Activated naive CD4-positive, alpha-beta T cell treated with anti-CD3 and anti-CD28 coated beads for 36 hours (primary cell): ENCODE measurements around the gene SNX25. TPM values are rescaled to one million over a fixed set of nuclear protein-coding genes. Genes with fewer than 3 reads are reported as not detected.
A peak's percentile ranks its signal among the peaks of the same experiment; 100 is the strongest.
"Not testable (repeated sequence)": the region's sequence is repeated elsewhere in the genome, so short reads cannot be mapped to it uniquely, and the experiment has no call there.

Experiments used
- CTCF ChIA-PET: fragments of 350-600 bp; sonication (Branson Sonifier 250); formaldehyde crosslinking; loops from one replicate; lab custom pipeline; 2021; ENCODE audit warnings: antibody characterized with exemption; lab: Charles Lee
- DNase-seq: peaks from one replicate; pipeline ENCODE4 v3.0.0-alpha.2; 2020
- H3K27ac Mint-ChIP-seq: one replicate; pipeline ENCODE4 v1.8.0; 2021; ENCODE audit warnings: mild to moderate bottlenecking, mixed read lengths
- H3K27me3 Mint-ChIP-seq: one replicate; pipeline ENCODE4 v1.8.0; 2021; ENCODE audit warnings: low read depth, mixed read lengths
- H3K36me3 Mint-ChIP-seq: one replicate; pipeline ENCODE4 v1.8.0; 2021; ENCODE audit warnings: low read depth, mixed read lengths
- H3K4me1 Mint-ChIP-seq: one replicate; pipeline ENCODE4 v1.8.0; 2021; ENCODE audit warnings: low read depth, mixed read lengths
- H3K4me3 Mint-ChIP-seq: one replicate; pipeline ENCODE4 v1.8.0; 2021; ENCODE audit warnings: mild to moderate bottlenecking, moderate library complexity, mixed read lengths
- H3K9me3 Mint-ChIP-seq: one replicate; pipeline ENCODE4 v1.8.0; 2021; ENCODE audit warnings: mixed read lengths
- intact Hi-C: fragments of 100-400 bp; cut with micrococcal nuclease; formaldehyde crosslinking; loops from one replicate; pipeline ENCODE4 v1.15.1; 2023
- total RNA-seq, 2 experiments: library from RNA; stranded (reverse); gene quantifications; one replicate each; pipeline ENCODE4 v1.2.3, GENCODE V29; 2021

The SNX25 gene
- total RNA-seq, 2 experiments from 2014 or later: 11.0 to 14.6 TPM

DNA sequence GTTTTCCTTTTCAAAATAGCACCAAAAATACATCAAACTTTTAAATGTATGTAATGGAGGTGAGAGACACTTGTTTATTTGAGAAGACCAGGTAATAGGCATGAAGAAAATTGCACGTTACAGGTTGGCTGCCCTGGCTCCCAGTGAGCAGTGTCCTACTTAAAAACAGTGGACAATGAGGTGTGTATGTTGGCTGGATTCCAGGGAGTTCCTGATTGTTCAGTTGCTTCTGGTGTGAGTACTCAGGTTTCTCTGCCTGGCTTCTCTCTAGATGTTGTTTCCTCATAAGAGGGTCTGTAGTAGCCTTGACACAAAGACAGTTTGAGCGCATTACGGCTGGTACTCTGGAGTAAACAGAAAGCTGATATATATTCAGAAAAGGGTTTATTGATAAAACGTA, 29.4 kb downstream of the SNX25 start:
- intact Hi-C loops: loop anchor here (1.0 kb wide), 6 partner anchors 9 to 157 kb away; partner anchors contain the start of genes LRP2BP and SNX25
- Mint-ChIP-seq H3K27me3 (no peaks in the 10 kb centered on the region), H3K4me1 (peaks cover 36% of the 10 kb centered on the region), H3K4me3 (no peak overlapping the region), H3K27ac (peak overlapping the region; percentile 83), H3K36me3 (peaks cover 2% of the 10 kb centered on the region), H3K9me3 (no peaks in the 10 kb centered on the region)
- CTCF ChIA-PET: interaction anchor here (0.6 kb wide), 1 partner anchor 1509 kb away, joined by 8 read pairs; no protein-coding TSS in a partner anchor
- no peak for DNase-seq

DNA sequence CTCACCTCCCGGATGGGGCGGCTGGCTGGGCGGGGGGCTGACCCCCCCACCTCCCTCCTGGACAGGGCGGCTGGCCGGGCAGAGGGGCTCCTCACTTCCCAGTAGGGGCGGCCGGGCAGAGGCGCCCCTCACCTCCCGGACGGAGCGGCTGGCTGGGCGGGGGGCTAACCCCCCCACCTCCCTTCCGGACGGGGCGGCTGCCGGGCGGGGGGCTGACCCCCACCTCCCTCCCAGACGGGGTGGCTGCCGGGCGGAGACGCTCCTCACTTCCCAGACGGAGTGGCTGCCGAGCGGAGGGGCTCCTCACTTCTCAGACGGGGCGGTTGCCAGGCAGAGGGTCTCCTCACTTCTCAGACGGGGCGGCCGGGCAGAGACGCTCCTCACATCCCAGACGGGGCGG, 31.1 kb downstream of the SNX25 start:
- CTCF ChIA-PET, H3K27ac Mint-ChIP-seq, H3K9me3 Mint-ChIP-seq, H3K36me3 Mint-ChIP-seq, DNase-seq, intact Hi-C loops, H3K4me3 Mint-ChIP-seq, H3K27me3 Mint-ChIP-seq: not testable (repeated sequence)
- peaks cover 33% of the 10 kb centered on the region for H3K4me1 Mint-ChIP-seq

DNA sequence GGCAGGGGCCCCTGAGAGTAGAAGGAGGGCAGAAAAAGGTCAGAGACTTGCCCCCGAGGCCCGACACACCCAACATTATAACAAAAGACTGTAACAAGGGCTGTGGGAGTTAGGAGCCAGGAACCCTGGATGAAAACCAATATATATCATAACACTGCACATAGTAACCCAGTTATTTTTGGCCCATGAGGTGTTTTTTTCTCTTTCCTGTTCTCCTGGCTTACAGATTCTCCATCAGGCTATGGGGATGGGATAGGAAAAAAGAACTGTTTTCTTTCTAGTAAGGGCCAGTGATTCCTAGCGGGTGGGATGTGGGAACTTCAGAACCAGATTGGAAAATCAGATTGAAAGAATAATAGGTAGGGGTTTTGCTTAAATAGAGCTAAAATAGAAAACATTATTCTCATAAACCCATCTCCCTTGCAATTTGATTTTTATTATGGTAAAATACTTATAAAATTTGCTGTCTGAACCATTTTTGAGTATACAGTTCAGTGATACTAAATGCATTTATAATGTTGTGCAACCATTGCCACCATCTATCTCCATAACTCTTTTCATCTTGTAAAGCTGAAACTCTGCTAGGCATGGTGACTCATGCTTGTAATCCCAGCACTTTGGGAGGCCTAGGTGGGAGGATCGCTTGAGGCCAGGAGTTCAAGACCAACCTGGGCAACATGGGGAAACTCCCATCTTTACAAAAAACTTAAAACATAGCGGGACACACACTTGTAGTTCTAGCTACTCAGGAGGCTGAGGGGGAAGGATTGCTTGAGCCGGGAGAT, 33.5 kb downstream of the SNX25 start:
- DNase-seq: peak; percentile 50
- no peak overlapping the region for H3K4me3 Mint-ChIP-seq
- CTCF ChIA-PET: interaction anchor here (0.9 kb wide), 1 partner anchor 119 kb away, joined by 3 read pairs; no protein-coding TSS in a partner anchor
- peaks cover 3% of the 10 kb centered on the region for H3K36me3 Mint-ChIP-seq
- H3K27me3 Mint-ChIP-seq: no peaks in the 10 kb centered on the region
- intact Hi-C loops: loop anchor here (1.0 kb wide), 1 partner anchor 27 kb away; no protein-coding TSS in a partner anchor
- H3K9me3 Mint-ChIP-seq: no peaks in the 10 kb centered on the region
- H3K27ac Mint-ChIP-seq: no peak overlapping the region
- H3K4me1 Mint-ChIP-seq: peaks cover 42% of the 10 kb centered on the region

DNA sequence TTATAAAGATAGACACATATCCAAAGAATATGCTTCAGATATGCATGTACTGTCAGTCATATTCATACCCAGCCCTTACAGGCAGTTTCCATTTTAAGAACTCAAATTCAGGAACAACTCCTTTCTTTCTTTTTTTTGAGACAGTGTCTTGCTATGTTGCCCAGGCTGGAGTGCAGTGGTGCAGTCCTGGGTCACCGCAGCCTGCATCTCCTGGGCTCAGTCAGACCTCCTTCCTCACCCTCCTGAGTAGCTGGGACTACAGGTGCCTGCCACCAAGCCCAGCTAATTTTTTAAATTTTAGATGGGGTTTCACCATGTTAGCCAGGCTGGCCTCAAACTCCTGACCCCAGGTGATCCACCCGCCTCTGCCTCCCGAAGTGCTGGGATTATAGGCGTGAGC, 34.5 kb downstream of the SNX25 start:
- Mint-ChIP-seq H3K27me3 (no peaks in the 10 kb centered on the region), H3K4me3 (no peak overlapping the region), H3K27ac (no peak overlapping the region), H3K4me1 (peaks cover 39% of the 10 kb centered on the region), H3K36me3 (peaks cover 3% of the 10 kb centered on the region), H3K9me3 (no peaks in the 10 kb centered on the region)
- intact Hi-C loops: loop anchor here (1.0 kb wide), 1 partner anchor 28 kb away; no protein-coding TSS in a partner anchor
- CTCF ChIA-PET: no interaction called here
- no peak for DNase-seq

DNA sequence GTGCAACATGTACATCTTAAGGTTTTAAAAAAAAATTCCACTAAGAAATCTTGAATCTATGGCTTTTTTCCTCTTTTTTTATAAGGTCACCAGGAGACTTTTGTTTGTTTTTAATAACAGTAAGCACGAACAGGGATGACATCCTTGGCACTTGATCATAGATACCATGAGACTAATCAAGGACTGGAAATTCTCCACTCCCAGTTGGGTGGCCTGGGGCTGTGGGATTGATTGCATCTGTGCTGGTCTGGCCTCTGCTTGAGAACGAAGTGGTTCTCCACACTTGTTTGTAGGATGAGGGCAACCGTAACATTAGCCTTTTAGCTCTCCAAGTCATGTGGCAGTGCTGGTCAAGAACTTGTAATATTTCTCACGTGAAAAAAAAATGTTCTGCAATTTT, 35.4 kb downstream of the SNX25 start:
- DNase-seq: no peak
- Mint-ChIP-seq H3K4me3 (no peak overlapping the region), H3K27ac (no peak overlapping the region), H3K36me3 (peaks cover 3% of the 10 kb centered on the region), H3K27me3 (no peaks in the 10 kb centered on the region), H3K4me1 (peaks cover 39% of the 10 kb centered on the region), H3K9me3 (no peaks in the 10 kb centered on the region)
- CTCF ChIA-PET: no interaction called here
- intact Hi-C loops: no loop called here

DNA sequence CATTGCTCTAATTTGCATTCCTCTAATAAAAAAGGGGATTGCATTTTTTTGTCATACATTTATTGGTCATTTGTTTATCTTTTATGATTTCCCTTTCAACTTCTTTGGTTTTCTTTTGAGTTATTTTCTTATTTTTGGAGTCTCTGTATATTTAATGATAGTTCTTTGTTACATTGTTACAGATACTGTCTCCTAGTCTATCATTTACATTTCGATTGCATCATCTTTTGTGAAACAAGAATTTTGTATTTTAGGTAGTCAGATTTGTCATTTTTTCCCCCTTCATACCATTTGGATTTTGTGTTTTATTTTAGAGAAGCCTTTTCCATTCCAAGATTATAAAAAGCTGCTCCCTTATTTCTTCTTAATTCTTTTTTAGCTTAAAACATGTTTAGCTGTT, 37.1 kb downstream of the SNX25 start:
- CTCF ChIA-PET: interaction anchor here (1.8 kb wide), 1 partner anchor 44 kb away, joined by 3 read pairs; no protein-coding TSS in a partner anchor

DNA sequence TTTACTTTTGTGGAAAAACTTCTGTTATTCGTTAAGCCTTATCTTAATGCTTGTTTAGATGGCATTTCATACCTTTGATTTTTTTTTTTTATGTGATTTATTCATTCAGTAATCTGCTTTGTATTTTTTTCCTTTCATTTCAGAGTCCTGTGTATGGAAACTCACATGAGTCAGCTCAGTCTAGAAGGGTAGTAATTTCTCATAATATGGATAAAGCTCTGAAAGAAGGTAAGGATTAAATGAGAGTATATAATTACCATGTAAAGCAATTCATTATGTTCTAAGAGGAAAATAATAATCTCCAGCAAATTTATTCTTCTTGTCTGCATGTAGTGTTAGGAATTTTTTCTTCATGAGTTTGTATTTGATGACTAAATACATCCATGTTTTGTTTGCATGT, 37.8 kb downstream of the SNX25 start:
- no peaks in the 10 kb centered on the region for H3K27me3 Mint-ChIP-seq
- no peak for DNase-seq
- no peak overlapping the region for H3K4me3 Mint-ChIP-seq
- CTCF ChIA-PET: interaction anchor here (0.9 to 1.8 kb wide), 2 partner anchors 13 to 45 kb away, joined by 3 read pairs; no protein-coding TSS in a partner anchor
- peaks cover 3% of the 10 kb centered on the region for H3K36me3 Mint-ChIP-seq
- H3K9me3 Mint-ChIP-seq: no peaks in the 10 kb centered on the region
- H3K4me1 Mint-ChIP-seq: peaks cover 50% of the 10 kb centered on the region
- peak overlapping the region; percentile 57 for H3K27ac Mint-ChIP-seq
- intact Hi-C loops: loop anchor here (1.0 kb wide), 1 partner anchor 9 kb away; no protein-coding TSS in a partner anchor

More for the DNA sequence above, 37.1 kb downstream of the SNX25 start:
- H3K27ac Mint-ChIP-seq: peak overlapping the region; percentile 51
- intact Hi-C loops: no loop called here
- H3K9me3 Mint-ChIP-seq: no peaks in the 10 kb centered on the region
- no peaks in the 10 kb centered on the region for H3K27me3 Mint-ChIP-seq
- H3K4me1 Mint-ChIP-seq: peaks cover 45% of the 10 kb centered on the region
- H3K4me3 Mint-ChIP-seq: no peak overlapping the region
- peaks cover 3% of the 10 kb centered on the region for H3K36me3 Mint-ChIP-seq
- no peak for DNase-seq

DNA sequence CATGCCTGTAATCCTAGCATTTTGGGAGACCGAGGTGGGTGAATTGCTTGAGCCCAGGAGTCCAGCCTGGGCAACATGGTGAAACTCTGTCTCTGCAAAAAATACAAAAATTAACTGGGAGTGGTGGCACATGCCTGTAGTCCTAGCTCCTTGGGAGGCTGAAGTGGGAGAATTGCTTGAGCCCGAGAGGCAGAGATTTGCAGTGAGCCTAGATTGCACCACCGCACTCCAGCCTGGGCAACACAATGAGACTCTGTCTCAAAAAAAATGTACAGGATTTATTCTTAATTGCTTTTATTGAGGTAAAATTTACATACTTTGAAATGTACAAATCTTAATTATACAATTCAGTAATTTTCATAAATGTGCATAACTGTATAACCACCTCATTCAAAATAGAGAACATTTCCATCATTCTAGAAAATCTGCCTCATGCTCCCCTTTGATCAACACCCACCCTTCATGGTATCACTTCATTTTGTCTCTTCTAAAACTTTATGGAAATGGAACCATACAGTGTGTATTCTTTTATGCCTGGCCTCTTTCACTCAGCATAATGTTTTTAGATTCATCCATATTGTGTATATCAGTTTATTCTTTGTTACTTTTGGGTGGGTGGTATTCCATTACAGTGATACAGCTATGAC, 39.1 kb downstream of the SNX25 start:
- CTCF ChIA-PET: no interaction called here
- Mint-ChIP-seq H3K4me1 (peaks cover 50% of the 10 kb centered on the region), H3K9me3 (no peaks in the 10 kb centered on the region), H3K36me3 (peaks cover 3% of the 10 kb centered on the region), H3K4me3 (no peak overlapping the region), H3K27ac (no peak overlapping the region), H3K27me3 (no peaks in the 10 kb centered on the region)
- no peak for DNase-seq
- intact Hi-C loops: loop anchor here (1.0 kb wide), 1 partner anchor 10 kb away; no protein-coding TSS in a partner anchor

DNA sequence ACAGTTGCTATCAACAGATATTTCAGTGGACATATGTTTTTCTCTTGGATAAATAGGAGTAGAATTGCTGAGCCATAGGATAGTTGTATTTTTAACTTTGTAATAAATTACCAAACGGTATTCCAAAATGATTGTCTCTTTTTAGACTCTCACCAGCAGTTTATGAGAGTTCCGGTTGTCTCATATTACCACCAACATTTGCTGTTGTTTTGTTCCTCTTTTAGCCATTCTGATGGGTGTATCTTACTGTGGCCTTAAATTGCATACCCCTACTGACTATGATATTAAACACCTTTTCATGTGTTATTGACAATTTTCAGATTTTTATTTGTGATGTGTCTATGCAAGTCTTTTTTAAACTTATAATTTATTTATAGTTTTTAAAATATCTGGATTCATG, 39.7 kb downstream of the SNX25 start:
- intact Hi-C loops: loop anchor here (1.0 kb wide), 1 partner anchor 9 kb away; no protein-coding TSS in a partner anchor
- Mint-ChIP-seq H3K9me3 (no peaks in the 10 kb centered on the region), H3K36me3 (peaks cover 5% of the 10 kb centered on the region), H3K4me3 (no peak overlapping the region), H3K27ac (no peak overlapping the region), H3K4me1 (peaks cover 53% of the 10 kb centered on the region), H3K27me3 (no peaks in the 10 kb centered on the region)
- CTCF ChIA-PET: no interaction called here
- no peak for DNase-seq

DNA sequence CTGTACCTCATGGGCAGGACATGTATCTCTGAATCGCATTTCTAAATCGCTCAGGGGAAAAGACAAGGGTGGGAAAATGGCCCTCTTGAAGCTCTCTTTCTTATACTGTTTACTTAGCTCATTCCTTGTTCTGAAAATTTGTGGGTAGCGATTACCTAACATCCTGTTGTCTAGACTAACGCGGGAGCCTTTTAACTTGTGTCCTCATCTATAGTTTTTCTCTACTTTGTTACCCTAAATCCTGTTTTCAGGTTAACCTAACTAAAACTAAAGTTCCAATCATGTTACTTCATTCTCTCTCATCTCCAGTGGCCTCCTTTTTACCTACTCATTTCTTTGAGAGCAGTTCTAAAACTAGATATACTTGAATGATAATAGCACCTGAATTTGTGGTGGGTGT, 45.0 kb downstream of the SNX25 start:
- Mint-ChIP-seq H3K27me3 (no peaks in the 10 kb centered on the region), H3K9me3 (no peaks in the 10 kb centered on the region), H3K4me1 (peaks cover 61% of the 10 kb centered on the region), H3K36me3 (peaks cover 3% of the 10 kb centered on the region), H3K4me3 (no peak overlapping the region), H3K27ac (peak overlapping the region; percentile 32)
- DNase-seq: no peak
- intact Hi-C loops: loop anchor here (1.0 kb wide), 1 partner anchor 16 kb away; no protein-coding TSS in a partner anchor
- CTCF ChIA-PET: interaction anchor here (0.6 to 1.0 kb wide), 4 partner anchors 11 to 136 kb away, joined by 3 to 4 read pairs (median 3); no protein-coding TSS in a partner anchor

DNA sequence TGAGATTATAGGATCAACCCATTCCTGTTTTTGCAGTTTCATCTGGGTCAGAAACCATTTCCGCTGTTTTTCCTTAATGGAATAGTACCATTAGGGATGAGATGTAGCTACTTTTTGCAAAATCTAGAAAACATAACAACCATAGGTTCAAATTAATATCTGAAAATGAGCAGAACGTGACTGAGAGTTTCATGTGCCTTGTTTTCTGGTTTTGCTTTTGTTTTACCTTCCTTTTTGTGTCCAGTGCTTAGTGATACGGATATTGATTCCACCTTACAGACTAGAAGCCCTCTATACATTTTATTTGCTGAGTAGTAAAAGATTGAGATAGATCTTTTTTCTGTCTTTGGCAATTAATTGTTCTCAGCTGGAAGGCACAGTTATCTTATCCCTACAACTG, 46.5 kb downstream of the SNX25 start:
- Mint-ChIP-seq H3K9me3 (no peaks in the 10 kb centered on the region), H3K4me3 (no peak overlapping the region), H3K27ac (no peak overlapping the region), H3K27me3 (no peaks in the 10 kb centered on the region), H3K36me3 (peaks cover 4% of the 10 kb centered on the region), H3K4me1 (peaks cover 64% of the 10 kb centered on the region)
- no peak for DNase-seq
- CTCF ChIA-PET: no interaction called here
- intact Hi-C loops: no loop called here

DNA sequence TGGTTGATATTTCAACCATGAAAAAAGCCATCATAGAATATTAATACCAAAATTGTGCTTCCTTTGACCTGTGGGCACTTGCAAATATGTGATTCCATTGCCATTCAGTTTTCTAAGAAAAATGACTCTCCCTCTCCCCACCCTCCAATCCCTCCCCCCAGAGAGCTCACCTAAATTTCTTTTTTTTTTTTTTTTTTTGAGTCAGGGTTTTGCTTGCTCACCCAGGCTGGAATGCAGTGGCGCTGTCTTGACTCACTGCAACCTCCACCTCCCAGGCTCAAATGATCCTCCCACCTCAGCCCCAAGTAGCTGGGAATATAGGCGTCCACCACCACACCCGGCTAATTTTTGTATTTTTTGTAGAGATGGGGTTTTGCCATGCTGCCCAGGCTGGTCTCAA, 47.0 kb downstream of the SNX25 start:
- intact Hi-C loops: no loop called here
- Mint-ChIP-seq H3K27me3 (no peaks in the 10 kb centered on the region), H3K36me3 (peaks cover 5% of the 10 kb centered on the region), H3K4me3 (no peak overlapping the region), H3K27ac (no peak overlapping the region), H3K4me1 (peaks cover 60% of the 10 kb centered on the region), H3K9me3 (no peaks in the 10 kb centered on the region)
- peak; percentile 19 for DNase-seq
- CTCF ChIA-PET: interaction anchor here (0.6 kb wide), 1 partner anchor 20 kb away, joined by 6 read pairs; no protein-coding TSS in a partner anchor
